B cell (primary cell): ENCODE data around the gene POLR3K. TPM values are rescaled to one million over a fixed set of nuclear protein-coding genes. Genes with fewer than 3 reads are reported as not detected.

ENCODE experiments used
- ATAC-seq: fragments of 200-7000 bp; cut with Tn5 transposase; one replicate; pipeline ENCODE4 v1.10.0; 2021; ENCODE audit warnings: low read depth, mild to moderate bottlenecking, moderate number of reproducible peaks, moderate library complexity
- CTCF ChIA-PET: fragments of 350-600 bp; sonication (Branson Sonifier 250); formaldehyde crosslinking; loops from one replicate; lab custom pipeline; 2021; ENCODE audit warnings: antibody characterized with exemption, inconsistent platforms; lab: Charles Lee
- POLR2A ChIA-PET: fragments of 350-600 bp; sonication (Branson Sonifier 250); formaldehyde crosslinking; loops from one replicate; lab custom pipeline; 2021; ENCODE audit warnings: antibody characterized with exemption; lab: Charles Lee
- DNase-seq: peaks from one replicate; pipeline ENCODE4 v3.0.0; 2013
- H2AFZ ChIP-seq: 2 replicates; pipeline ENCODE4 v1.6.1; 2012; ENCODE audit warnings: mild to moderate bottlenecking, low read depth, low read length; ENCODE audit not compliant: insufficient read depth, poor library complexity, severe bottlenecking
- H3K27ac ChIP-seq, 2 donors: 1 replicate in 1 of 2; 2 replicates in 1 of 2; pipeline ENCODE4 v1.5.1; 2012 to 2013; ENCODE audit warnings: low read length in 2 of 2, mild to moderate bottlenecking in 2 of 2, moderate library complexity in 1 of 2
- H3K27me3 ChIP-seq, 4 experiments: fragments of 200-600 bp in 1 of 4; sonication (generic) in 1 of 4; replicated peaks in 1 of 4; 1 replicate in 2 of 4; 2 replicates in 2 of 4; pipeline versions ENCODE4 v1.6.1 to v1.7.0; 2013 to 2016; ENCODE audit warnings: low read length in 3 of 4, mild to moderate bottlenecking in 2 of 4, mixed read lengths in 1 of 4, moderate library complexity in 1 of 4; ENCODE audit not compliant: insufficient read depth in 4 of 4, control insufficient read depth in 3 of 4; ENCODE audit errors: control extremely low read depth in 1 of 4
- H3K36me3 ChIP-seq, 2 experiments: replicated peaks in 1 of 2; 1 replicate in 1 of 2; 2 replicates in 1 of 2; pipeline versions ENCODE4 v1.6.1 to v1.7.1; 2013; ENCODE audit warnings: low read length in 1 of 2; ENCODE audit not compliant: insufficient read depth in 2 of 2, control insufficient read depth in 1 of 2; ENCODE audit errors: control extremely low read depth in 1 of 2, extremely low read depth in 1 of 2
- H3K4me1 ChIP-seq, 2 donors: fragments of 200-600 bp in 1 of 2; sonication (generic) in 1 of 2; 1 replicate in 1 of 2; 2 replicates in 1 of 2; pipeline versions ENCODE4 v1.5.1 to v1.6.1; 2013 to 2017; ENCODE audit warnings: low read length in 2 of 2; ENCODE audit not compliant: control insufficient read depth in 2 of 2, insufficient read depth in 2 of 2
- H3K4me2 ChIP-seq: replicated peaks from 2 replicates; pipeline ENCODE3; 2012; ENCODE audit warnings: mild to moderate bottlenecking, low read depth, low read length; ENCODE audit not compliant: poor library complexity, severe bottlenecking
- H3K4me3 ChIP-seq, 5 experiments: fragments of 200-600 bp in 1 of 5; sonication (generic) in 1 of 5; 1 replicate in 3 of 5; 2 replicates in 2 of 5; pipeline versions ENCODE4 v1.5.1 to v1.7.0; 2011 to 2016; ENCODE audit warnings: low read length in 4 of 5, mild to moderate bottlenecking in 4 of 5, low read depth in 2 of 5, control low read depth in 1 of 5, moderate library complexity in 1 of 5; ENCODE audit not compliant: insufficient read depth in 1 of 5; ENCODE audit errors: control extremely low read depth in 1 of 5, extremely low read depth in 1 of 5
- H3K79me2 ChIP-seq: fragments of 200-600 bp; sonication (generic); one replicate; pipeline ENCODE4 v1.6.0; 2016; ENCODE audit warnings: low read length; ENCODE audit not compliant: control insufficient read depth, insufficient read depth
- H3K9ac ChIP-seq: fragments of 200-600 bp; sonication (generic); 2 replicates; pipeline ENCODE4 v1.6.1; 2017; ENCODE audit warnings: mild to moderate bottlenecking, low read length, moderate library complexity
- H3K9me3 ChIP-seq, 3 donors: one replicate each; pipeline versions ENCODE4 v1.6.1 to v1.7.1; 2013; ENCODE audit warnings: low read length in 2 of 3; ENCODE audit not compliant: control insufficient read depth in 2 of 3, insufficient read depth in 1 of 3; ENCODE audit errors: control extremely low read depth in 1 of 3
- H4K20me1 ChIP-seq: 2 replicates; pipeline ENCODE4 v1.6.0; 2012; ENCODE audit warnings: mild to moderate bottlenecking, low read length; ENCODE audit not compliant: insufficient read depth, control insufficient read depth, poor library complexity, severe bottlenecking
- H3K27ac Mint-ChIP-seq: one replicate; pipeline ENCODE4 v1.8.0; 2021; ENCODE audit warnings: mixed read lengths
- H3K27me3 Mint-ChIP-seq: one replicate; pipeline ENCODE4 v1.8.0; 2021; ENCODE audit warnings: mixed read lengths
- H3K4me1 Mint-ChIP-seq: one replicate; pipeline ENCODE4 v1.8.0; 2021; ENCODE audit warnings: mixed read lengths
- H3K4me3 Mint-ChIP-seq: one replicate; pipeline ENCODE4 v1.8.0; 2021; ENCODE audit warnings: mixed read lengths
- H3K9me3 Mint-ChIP-seq: one replicate; pipeline ENCODE4 v1.8.0; 2022; ENCODE audit warnings: mixed read lengths; ENCODE audit not compliant: insufficient read depth
- EZH2 ChIP-seq: IDR thresholded peaks from 2 replicates; pipeline ENCODE4 v1.6.1; 2012; ENCODE audit warnings: borderline replicate concordance, low read depth, mild to moderate bottlenecking, moderate library complexity, low read length; ENCODE audit not compliant: insufficient read depth, poor library complexity, severe bottlenecking
- WGBS: methylation state at CpG from one replicate; pipeline ENCODE4 v1.1.5; 2013; ENCODE audit warnings: missing lambda C conversion rate; ENCODE audit not compliant: insufficient coverage; 5-methylcytosine and 5-hydroxymethylcytosine counted together
- intact Hi-C: fragments of 100-400 bp; cut with micrococcal nuclease; formaldehyde crosslinking; loops from one replicate; pipeline ENCODE4 v1.10.0; 2022
- polyA plus RNA-seq: library from polyadenylated mRNA; depleted of rRNA; stranded (reverse); fragments of >200 nt; gene quantifications from 2 replicates; pipeline ENCODE4 v1.2.3, GENCODE V29; 2012
- total RNA-seq, 2 donors: library from RNA; stranded (reverse); fragments of 120-200 nt in 1 of 2; gene quantifications; 1 replicate in 1 of 2; 2 replicates in 1 of 2; pipeline versions ENCODE4 v1.2.3 to v1.2.4, GENCODE V29; 2013 to 2022
- TF ChIP-seq, protein P1 (sequence below): fragments of 200-600 bp; IDR thresholded peaks from one replicate; pipeline ENCODE4 v1.8.0; 2022; ENCODE audit warnings: antibody characterized with exemption, mild to moderate bottlenecking

POLR3K gene
- total and polyA plus RNA-seq, 2 donors (not counting 1 experiment from before 2014, with no cell fraction given) = 26.3 to 34.9 TPM

GRCh38 chr16:94918-95265 lies 41.5 kb upstream of the POLR3K start:
- ChIA-PET CTCF (interaction anchor here (2.4 to 8.2 kb wide), 4 partner anchors 9 to 51 kb away, joined by 10 to 401 read pairs (median 28); partner anchors contain the start of gene RHBDF1), POLR2A (no interaction called here)
- no peak overlapping the region for H3K27ac Mint-ChIP-seq
- WGBS = 93% methylated on average over 5 of the region's 5 CpGs
- H3K4me3 Mint-ChIP-seq = no peak overlapping the region
- no peaks in the 10 kb centered on the region for H3K27me3 Mint-ChIP-seq
- H3K4me1 Mint-ChIP-seq = peaks cover 6% of the 10 kb centered on the region
- Histone ChIP-seq H3K27me3 (no peaks in the 10 kb centered on the region), H3K9ac (no peak overlapping the region), H3K4me1 (peaks cover 0 to 10% of the 10 kb centered on the region in 2 donors), H3K36me3 (peaks cover 0 to 22% of the 10 kb centered on the region in 2 experiments), H3K4me3 (no peak overlapping the region), H3K4me2 (no peak overlapping the region), H3K79me2 (peaks cover 8% of the 10 kb centered on the region), H3K27ac (no peak overlapping the region), H3K9me3 (no peaks in the 10 kb centered on the region), H4K20me1 (peaks cover 8% of the 10 kb centered on the region), H2AFZ (no peak overlapping the region)
- intact Hi-C loops = no loop called here
- TF ChIP-seq, protein P1, sequence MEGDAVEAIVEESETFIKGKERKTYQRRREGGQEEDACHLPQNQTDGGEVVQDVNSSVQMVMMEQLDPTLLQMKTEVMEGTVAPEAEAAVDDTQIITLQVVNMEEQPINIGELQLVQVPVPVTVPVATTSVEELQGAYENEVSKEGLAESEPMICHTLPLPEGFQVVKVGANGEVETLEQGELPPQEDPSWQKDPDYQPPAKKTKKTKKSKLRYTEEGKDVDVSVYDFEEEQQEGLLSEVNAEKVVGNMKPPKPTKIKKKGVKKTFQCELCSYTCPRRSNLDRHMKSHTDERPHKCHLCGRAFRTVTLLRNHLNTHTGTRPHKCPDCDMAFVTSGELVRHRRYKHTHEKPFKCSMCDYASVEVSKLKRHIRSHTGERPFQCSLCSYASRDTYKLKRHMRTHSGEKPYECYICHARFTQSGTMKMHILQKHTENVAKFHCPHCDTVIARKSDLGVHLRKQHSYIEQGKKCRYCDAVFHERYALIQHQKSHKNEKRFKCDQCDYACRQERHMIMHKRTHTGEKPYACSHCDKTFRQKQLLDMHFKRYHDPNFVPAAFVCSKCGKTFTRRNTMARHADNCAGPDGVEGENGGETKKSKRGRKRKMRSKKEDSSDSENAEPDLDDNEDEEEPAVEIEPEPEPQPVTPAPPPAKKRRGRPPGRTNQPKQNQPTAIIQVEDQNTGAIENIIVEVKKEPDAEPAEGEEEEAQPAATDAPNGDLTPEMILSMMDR = no peak
- TF ChIP-seq EZH2 = no peak
- ATAC-seq (no peak), DNase-seq (no peak)
- H3K9me3 Mint-ChIP-seq = no peaks in the 10 kb centered on the region

GRCh38 chr16:92431-93339 lies 39.3 kb upstream of the POLR3K start:
- Mint-ChIP-seq H3K27me3 (no peaks in the 10 kb centered on the region), H3K4me1 (peaks cover 6% of the 10 kb centered on the region), H3K9me3 (no peaks in the 10 kb centered on the region), H3K27ac (no peak overlapping the region), H3K4me3 (no peak overlapping the region)
- POLR2A ChIA-PET = no interaction called here
- CTCF ChIA-PET = interaction anchor here (8.2 kb wide), 1 partner anchor 24 kb away, joined by 401 read pairs; the partner anchor contains the start of gene RHBDF1
- peaks cover 13% of the 10 kb centered on the region for H3K79me2 ChIP-seq
- no peaks in the 10 kb centered on the region for H3K9me3 ChIP-seq
- H2AFZ ChIP-seq = no peak overlapping the region
- no peak overlapping the region for H3K4me2 ChIP-seq
- TF ChIP-seq, protein P1 = no peak
- no peak for TF ChIP-seq EZH2
- no peak for ATAC-seq
- peaks cover 0 to 29% of the 10 kb centered on the region in 2 experiments for H3K36me3 ChIP-seq
- intact Hi-C loops = no loop called here
- H3K4me3 ChIP-seq = no peak overlapping the region
- no peak overlapping the region for H3K9ac ChIP-seq
- H4K20me1 ChIP-seq = peaks cover 6% of the 10 kb centered on the region
- H3K27me3 ChIP-seq = no peaks in the 10 kb centered on the region
- H3K27ac ChIP-seq = no peak overlapping the region
- 93% methylated on average over 15 of the region's 15 CpGs for WGBS
- no peak for DNase-seq
- peaks cover 0 to 10% of the 10 kb centered on the region in 2 donors for H3K4me1 ChIP-seq
